AG04449 (cell line): ENCODE data around the gene GSK3B.

Source experiments
- CTCF ChIA-PET: fragments of 350-600 bp; formaldehyde crosslinking; extraction: SDS; loops from one replicate; lab custom pipeline; 2021; ENCODE audit warnings: antibody characterized with exemption; lab: Yijun Ruan, JAX
- POLR2A ChIA-PET: fragments of 400-600, 350-600 bp; formaldehyde crosslinking; extraction: SDS; loops from one replicate; lab custom pipeline; 2020; ENCODE audit warnings: antibody characterized with exemption, inconsistent platforms; lab: Yijun Ruan, JAX
- DNase-seq: peaks from one replicate; pipeline ENCODE4 v3.0.0-alpha.2; 2010; ENCODE audit warnings: low read depth, low spot score
- H3K4me3 ChIP-seq: 2 replicates; pipeline ENCODE4 v1.5.1; 2011; ENCODE audit warnings: low read depth, mild to moderate bottlenecking, control low read depth, low read length
- CTCF ChIP-seq: IDR thresholded peaks from one replicate; pipeline ENCODE4 v1.5.1; 2011; ENCODE audit warnings: mild to moderate bottlenecking, moderate library complexity, low read length, control low read depth, inconsistent platforms; ENCODE audit not compliant: insufficient read depth; ENCODE audit errors: missing control alignments

Gene GSK3B

DNA sequence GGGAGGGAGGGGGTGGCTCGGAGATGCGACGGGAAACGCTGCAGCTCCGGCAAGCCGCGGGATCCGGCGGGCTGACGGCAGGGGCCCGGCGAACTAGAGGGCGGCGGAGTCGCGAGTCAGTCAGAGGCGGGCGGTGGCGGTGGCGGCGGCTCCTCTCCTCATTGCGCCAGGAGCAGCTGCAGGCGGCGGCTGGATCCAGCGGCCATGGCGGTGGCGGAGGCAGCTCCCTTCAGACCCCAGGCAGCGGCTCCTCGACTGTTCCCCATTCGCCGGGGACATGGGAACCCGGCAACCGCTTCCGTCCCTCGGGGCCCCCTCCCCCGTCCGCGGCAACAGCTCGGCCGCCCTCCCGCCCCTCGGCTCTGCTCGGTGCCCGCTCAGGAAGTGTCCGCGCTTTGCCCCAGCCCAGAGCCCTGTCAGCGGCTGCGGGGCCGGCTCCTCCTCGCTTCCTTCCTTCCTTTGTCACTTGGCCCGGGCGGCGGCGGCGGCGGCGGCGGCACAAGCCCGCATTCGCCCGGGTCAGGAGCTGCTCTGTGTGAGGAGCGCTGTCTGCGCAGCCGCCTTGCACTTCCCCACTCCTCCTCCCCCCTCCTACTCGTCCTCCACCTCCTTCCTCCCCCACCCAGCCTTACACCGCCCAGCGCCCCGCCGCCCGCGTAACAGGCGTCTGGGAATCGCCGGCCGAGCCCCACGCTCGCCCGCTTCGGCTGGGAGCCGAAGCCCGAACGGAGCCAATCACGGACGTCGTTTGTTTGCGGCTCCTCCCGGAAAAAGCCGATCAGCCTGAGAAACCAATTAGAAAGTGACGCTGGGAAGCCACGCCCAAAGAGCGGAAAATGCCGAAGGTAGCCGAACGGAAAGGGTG lies at the start of gene GSK3B:
GSK3B (minus strand) TSS at position 537 of the 865 bp plus-strand sequence. CDS start 1,013 bp downstream, outside the sequence.
- ChIA-PET CTCF (interaction anchor here (1.6 to 2.1 kb wide), 3 partner anchors 82 to 202 kb away, joined by 3 to 6 read pairs (median 5); no protein-coding TSS in a partner anchor), POLR2A (interaction anchor here (0.5 to 1.5 kb wide), 10 partner anchors 8 to 631 kb away, joined by 3 to 6 read pairs (median 3); partner anchors contain the start of gene TMEM39A)
- DNase-seq: no peak
- TF ChIP-seq CTCF: no peak
- H3K4me3 ChIP-seq: peak within 1 kb of the TSS; percentile 87

DNA sequence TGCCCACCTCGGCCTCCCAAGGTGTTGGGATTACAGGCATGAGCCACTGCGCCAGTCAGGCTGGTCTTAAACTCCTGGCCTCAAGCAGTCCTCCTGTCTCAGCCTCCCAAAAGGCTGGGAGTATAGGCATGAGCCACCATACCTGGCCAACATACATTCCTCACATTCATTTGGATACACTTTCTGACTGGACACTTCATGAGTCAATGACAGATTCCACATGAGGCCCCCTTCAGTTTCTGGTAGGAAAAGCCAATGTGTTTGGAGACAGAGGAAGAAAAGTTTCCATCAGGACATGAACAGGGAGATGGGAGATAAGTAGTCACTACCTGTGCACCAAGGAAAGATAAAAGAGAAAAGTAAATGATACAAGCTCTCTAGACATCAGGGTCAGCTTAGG lies 49.4 kb upstream of the GSK3B start:
- H3K4me3 ChIP-seq: no peak overlapping the region
- ChIA-PET POLR2A (interaction anchor here (1.1 to 1.3 kb wide), 2 partner anchors 16 to 48 kb away, joined by 3 read pairs; no protein-coding TSS in a partner anchor), CTCF (no interaction called here)
- TF ChIP-seq CTCF: no peak
- no peak for DNase-seq

DNA sequence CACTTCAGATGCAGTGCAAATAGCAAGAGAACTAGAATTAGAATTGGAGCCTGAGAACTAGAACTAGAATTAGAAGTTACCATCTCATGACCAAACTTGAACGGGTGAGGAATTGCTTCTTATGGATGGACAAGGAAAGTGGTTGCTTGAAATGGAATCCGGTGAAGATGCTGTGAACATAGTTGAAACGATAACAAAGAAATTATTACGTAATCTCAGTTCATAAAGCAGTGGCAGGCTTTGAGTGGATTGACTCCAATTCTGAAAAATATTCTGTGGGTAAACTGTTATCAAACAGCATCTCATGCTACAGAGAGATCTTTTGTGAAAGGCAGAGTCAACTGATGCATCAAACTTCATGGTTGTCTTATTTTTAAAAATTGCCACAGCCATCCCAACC lies 48.0 kb upstream of the GSK3B start:
- ChIA-PET POLR2A (no interaction called here), CTCF (interaction anchor here (1.0 kb wide), 1 partner anchor 11 kb away, joined by 3 read pairs; no protein-coding TSS in a partner anchor)
- no peak for DNase-seq
- TF ChIP-seq CTCF: no peak
- no peak overlapping the region for H3K4me3 ChIP-seq

DNA sequence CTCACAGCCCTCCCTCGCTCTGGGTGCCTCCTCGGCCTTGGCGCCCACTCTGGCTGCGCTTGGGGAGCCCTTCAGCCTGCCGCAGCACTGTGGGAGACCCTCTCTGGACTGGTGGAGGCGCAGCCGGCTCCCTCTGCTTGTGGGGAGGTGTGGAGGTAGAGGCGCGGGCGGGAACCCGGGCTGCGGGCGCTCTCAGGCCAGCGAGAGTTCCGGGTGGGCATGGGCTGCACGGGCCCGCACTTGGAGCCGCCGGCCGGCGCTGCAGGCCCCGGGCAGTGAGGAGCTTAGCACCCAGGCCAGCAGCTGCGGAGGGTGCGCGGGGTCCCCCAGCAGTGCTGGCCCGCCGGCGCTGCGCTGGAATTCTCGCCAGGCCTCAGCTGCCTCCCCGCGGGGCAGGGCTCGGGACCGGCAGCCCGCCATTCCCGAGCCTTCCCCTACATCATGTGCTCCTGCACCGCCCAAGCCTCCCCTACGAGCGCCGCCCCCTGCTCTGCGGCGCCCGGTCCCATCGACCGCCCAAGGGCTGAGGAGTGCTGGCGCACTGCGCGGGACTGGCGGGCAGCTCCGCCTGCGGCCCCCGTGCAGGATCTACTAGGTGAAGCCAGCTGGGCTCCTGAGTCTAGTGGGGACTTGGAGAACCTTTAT lies 46.0 kb upstream of the GSK3B start:
- H3K4me3 ChIP-seq: no peak overlapping the region
- no peak for DNase-seq
- TF ChIP-seq CTCF: no peak
- ChIA-PET POLR2A (no interaction called here), CTCF (no interaction called here)

- H3K4me3 ChIP-seq: no peak overlapping the region
- no peak for DNase-seq
- TF ChIP-seq CTCF: no peak
- ChIA-PET POLR2A (no interaction called here), CTCF (no interaction called here)
Observed at GRCh38 chr3:120139140-120139539, 44.9 kb upstream of the GSK3B start.

DNA sequence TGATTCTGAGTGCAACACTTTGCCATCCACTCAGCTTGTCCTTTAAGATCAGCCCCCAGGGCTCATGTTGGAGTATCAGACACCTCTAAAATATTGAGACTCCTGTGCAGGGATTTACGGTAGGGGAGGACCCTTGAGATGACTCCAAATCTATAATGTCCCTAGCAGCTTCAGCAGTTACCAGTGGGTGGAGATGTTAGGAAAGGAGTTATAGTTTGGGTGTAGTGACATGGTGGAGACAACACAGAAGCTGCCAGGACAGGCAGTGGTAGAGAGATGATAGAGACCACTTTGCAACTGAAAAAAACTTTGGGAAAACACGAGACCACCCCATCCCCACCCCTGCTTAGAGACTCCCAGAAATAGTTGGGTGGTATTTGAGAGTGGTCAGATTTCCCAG lies 43.3 kb upstream of the GSK3B start:
- no peak for TF ChIP-seq CTCF
- no peak overlapping the region for H3K4me3 ChIP-seq
- ChIA-PET POLR2A (no interaction called here), CTCF (interaction anchor here (0.9 kb wide), 1 partner anchor 46 kb away, joined by 3 read pairs; no protein-coding TSS in a partner anchor)
- DNase-seq: no peak
